ENCODE data around the gene BARHL2.

Gene BARHL2

GRCh38 chr1:90761156-90761555 lies 44.1 kb upstream of the BARHL2 start:
- Histone ChIP-seq H3K9ac (no peak overlapping the region), H3K4me2 (no peak overlapping the region), H3K27ac (no peak overlapping the region), H2AFZ (ENCODE audit: low read depth) (no peak overlapping the region), H3K79me2 (ENCODE audit: insufficient read depth, low read depth) (no peaks in the 10 kb centered on the region), H3K36me3 (ENCODE audit: insufficient read depth) (no peaks in the 10 kb centered on the region), H3K4me3 (IDR thresholded peaks at IDR 0.05; ENCODE audit: insufficient read depth, low read depth, low read length) (no peak overlapping the region), H4K20me1 (ENCODE audit: insufficient read depth) (no peaks in the 10 kb centered on the region), H3K27me3 (ENCODE audit: insufficient read depth, low read depth) (no peaks in the 10 kb centered on the region), H3K4me1 (ENCODE audit: low read depth, poor library complexity, severe bottlenecking) (no peaks in the 10 kb centered on the region)
- no peak for TF ChIP-seq CTCF (conservative IDR thresholded peaks at IDR 0.05; ENCODE audit: low read depth, low read length)

- TF ChIP-seq CTCF (conservative IDR thresholded peaks at IDR 0.05; ENCODE audit: low read depth, low read length): no peak
- no peaks in the 10 kb centered on the region for H3K79me2 ChIP-seq (ENCODE audit: insufficient read depth, low read depth)
- no peaks in the 10 kb centered on the region for H3K36me3 ChIP-seq (ENCODE audit: insufficient read depth)
- H3K4me2 ChIP-seq: no peak overlapping the region
- H3K27ac ChIP-seq: no peak overlapping the region
- no peaks in the 10 kb centered on the region for H3K27me3 ChIP-seq (ENCODE audit: insufficient read depth, low read depth)
- no peak overlapping the region for H3K4me3 ChIP-seq (IDR thresholded peaks at IDR 0.05; ENCODE audit: insufficient read depth, low read depth, low read length)
- no peaks in the 10 kb centered on the region for H4K20me1 ChIP-seq (ENCODE audit: insufficient read depth)
- H3K9ac ChIP-seq: no peak overlapping the region
- no peaks in the 10 kb centered on the region for H3K4me1 ChIP-seq (ENCODE audit: low read depth, poor library complexity, severe bottlenecking)
- H2AFZ ChIP-seq (ENCODE audit: low read depth): no peak overlapping the region
Observed at GRCh38 chr1:90753556-90753955, 36.5 kb upstream of the BARHL2 start.

GRCh38 chr1:90748668-90749067 lies 31.6 kb upstream of the BARHL2 start:
- Histone ChIP-seq H4K20me1 (ENCODE audit: insufficient read depth) (no peaks in the 10 kb centered on the region), H3K79me2 (ENCODE audit: insufficient read depth, low read depth) (no peaks in the 10 kb centered on the region), H3K36me3 (ENCODE audit: insufficient read depth) (no peaks in the 10 kb centered on the region), H2AFZ (ENCODE audit: low read depth) (no peak overlapping the region), H3K27ac (no peak overlapping the region), H3K9ac (no peak overlapping the region), H3K4me3 (IDR thresholded peaks at IDR 0.05; ENCODE audit: insufficient read depth, low read depth, low read length) (no peak overlapping the region), H3K27me3 (ENCODE audit: insufficient read depth, low read depth) (no peaks in the 10 kb centered on the region), H3K4me2 (no peak overlapping the region), H3K4me1 (ENCODE audit: low read depth, poor library complexity, severe bottlenecking) (no peaks in the 10 kb centered on the region)
- no peak for TF ChIP-seq CTCF (conservative IDR thresholded peaks at IDR 0.05; ENCODE audit: low read depth, low read length)

- no peaks in the 10 kb centered on the region for H3K27me3 ChIP-seq (ENCODE audit: insufficient read depth, low read depth)
- no peak overlapping the region for H3K4me2 ChIP-seq
- H3K36me3 ChIP-seq (ENCODE audit: insufficient read depth): no peaks in the 10 kb centered on the region
- H4K20me1 ChIP-seq (ENCODE audit: insufficient read depth): no peaks in the 10 kb centered on the region
- no peak for TF ChIP-seq CTCF (conservative IDR thresholded peaks at IDR 0.05; ENCODE audit: low read depth, low read length)
- H2AFZ ChIP-seq (ENCODE audit: low read depth): no peak overlapping the region
- H3K79me2 ChIP-seq (ENCODE audit: insufficient read depth, low read depth): no peaks in the 10 kb centered on the region
- H3K4me3 ChIP-seq (IDR thresholded peaks at IDR 0.05; ENCODE audit: insufficient read depth, low read depth, low read length): no peak overlapping the region
- no peak overlapping the region for H3K9ac ChIP-seq
- H3K4me1 ChIP-seq (ENCODE audit: low read depth, poor library complexity, severe bottlenecking): no peaks in the 10 kb centered on the region
- H3K27ac ChIP-seq: no peak overlapping the region
Observed at GRCh38 chr1:90746857-90747256, 29.8 kb upstream of the BARHL2 start.

- Histone ChIP-seq H3K79me2 (ENCODE audit: insufficient read depth, low read depth) (no peaks in the 10 kb centered on the region), H3K4me2 (no peak overlapping the region), H3K36me3 (ENCODE audit: insufficient read depth) (no peaks in the 10 kb centered on the region), H4K20me1 (ENCODE audit: insufficient read depth) (no peaks in the 10 kb centered on the region), H3K4me1 (ENCODE audit: low read depth, poor library complexity, severe bottlenecking) (no peaks in the 10 kb centered on the region), H3K4me3 (IDR thresholded peaks at IDR 0.05; ENCODE audit: insufficient read depth, low read depth, low read length) (no peak overlapping the region), H3K27me3 (ENCODE audit: insufficient read depth, low read depth) (no peaks in the 10 kb centered on the region), H3K27ac (no peak overlapping the region), H2AFZ (ENCODE audit: low read depth) (no peak overlapping the region), H3K9ac (no peak overlapping the region)
- TF ChIP-seq CTCF (conservative IDR thresholded peaks at IDR 0.05; ENCODE audit: low read depth, low read length): no peak
Observed at GRCh38 chr1:90745972-90746371, 28.9 kb upstream of the BARHL2 start.
